Stimulated activated CD4-positive, alpha-beta T cell treated with anti-CD3 and anti-CD28 coated beads, Interleukin-4, amount 100 ng/mL, for 48 hours (primary cell): ENCODE results near the gene GINS1.
"Not testable (repeated sequence)": the region's sequence is repeated elsewhere in the genome, so short reads cannot be mapped to it uniquely, and the experiment has no call there.

Source experiments
- DNase-seq, 2 donors: peaks; one replicate each; pipeline ENCODE4 v3.0.0-alpha.2; 2020; ENCODE audit warnings: low read depth in 2 of 2

Gene GINS1

DNA sequence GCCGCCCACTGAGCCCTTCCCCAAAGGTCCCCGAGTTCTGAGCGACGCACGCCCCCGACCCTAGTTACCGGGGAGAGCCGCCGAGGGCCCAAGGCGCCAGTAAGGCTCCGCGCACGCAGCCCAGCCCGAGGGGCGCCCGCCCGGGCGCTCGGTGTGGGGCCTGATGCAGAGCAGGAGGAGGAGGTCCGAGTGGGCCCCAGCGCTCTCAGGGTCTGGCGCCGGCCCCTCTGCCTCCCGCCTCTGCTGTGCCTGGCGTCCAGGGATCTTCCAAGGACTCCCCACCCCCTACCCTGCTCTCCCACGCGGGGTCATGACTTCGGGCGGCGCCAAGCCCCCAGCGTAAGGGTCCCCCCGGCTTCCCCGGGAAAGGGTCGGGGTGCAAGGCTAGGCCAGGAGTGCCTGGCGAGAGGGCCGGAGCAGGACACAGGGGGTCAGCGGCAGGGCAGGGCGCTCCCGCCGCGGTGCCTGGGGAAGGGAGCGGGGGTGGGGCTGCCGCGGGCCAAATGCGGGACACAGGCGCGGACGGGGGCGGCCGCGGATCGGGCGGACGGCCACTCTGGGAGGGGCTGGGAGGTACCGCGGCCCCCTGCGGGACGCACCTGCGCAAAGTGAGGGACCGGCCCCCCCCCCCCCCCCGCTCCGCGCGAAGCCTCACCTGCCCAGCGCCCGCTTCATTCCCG lies 17.5 kb upstream of the GINS1 start:
- DNase-seq = peak; percentile 22 to 23

DNA sequence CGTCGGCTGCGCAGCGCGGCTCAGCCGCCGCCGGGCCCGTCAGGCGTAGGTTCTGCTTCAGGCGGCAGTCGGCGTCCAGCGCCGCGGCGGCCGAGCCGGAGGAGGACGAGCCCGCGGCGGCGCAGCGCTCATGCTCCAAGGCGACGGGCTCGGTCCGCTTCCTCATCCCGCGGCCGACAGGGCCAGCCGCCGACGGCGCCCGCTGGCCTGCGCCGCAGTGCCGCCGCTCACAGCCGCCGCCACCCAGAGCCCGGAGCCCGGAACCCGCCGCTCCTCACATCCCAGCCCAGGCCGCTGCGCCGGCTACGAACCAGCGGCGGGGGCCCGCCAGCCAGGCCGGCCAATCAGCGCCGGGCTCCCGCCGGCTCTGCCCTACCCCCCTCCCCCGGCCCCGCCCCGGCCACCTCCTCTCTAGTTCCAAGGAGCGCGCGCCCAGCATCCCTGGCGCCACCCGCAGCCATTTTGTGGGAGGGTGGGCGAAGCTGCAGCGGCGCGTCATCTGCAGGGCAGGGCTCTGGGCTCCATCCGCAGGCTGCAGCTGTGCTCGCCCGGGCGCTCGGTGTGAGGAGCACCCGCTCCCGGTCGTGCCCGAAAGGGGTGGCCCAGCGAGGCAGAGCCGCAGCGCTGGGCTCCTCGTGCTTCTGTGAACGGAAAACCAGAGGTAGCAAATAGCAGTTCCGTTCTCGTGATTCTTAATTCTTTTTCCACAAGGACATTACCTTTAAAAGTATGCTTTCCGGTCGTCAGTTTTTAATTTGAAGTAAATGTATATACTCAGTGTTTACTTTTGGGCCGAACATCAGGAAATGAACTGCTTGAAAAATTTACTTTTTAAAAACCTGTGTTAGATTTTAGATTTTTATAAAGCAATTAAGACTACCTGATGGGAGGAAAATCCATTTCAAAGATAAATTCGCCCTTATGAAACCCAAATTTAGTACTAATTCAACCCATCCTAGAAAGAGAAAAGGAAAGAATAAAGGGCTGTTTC lies 16.6 kb upstream of the GINS1 start, which contains the start of gene ABHD12:
Gene ABHD12 (minus strand): TSS at position 298 of the 991 bp plus-strand sequence. CDS start 132 bp downstream, at position 166.
- DNase-seq = peak; percentile 91 to 95

DNA sequence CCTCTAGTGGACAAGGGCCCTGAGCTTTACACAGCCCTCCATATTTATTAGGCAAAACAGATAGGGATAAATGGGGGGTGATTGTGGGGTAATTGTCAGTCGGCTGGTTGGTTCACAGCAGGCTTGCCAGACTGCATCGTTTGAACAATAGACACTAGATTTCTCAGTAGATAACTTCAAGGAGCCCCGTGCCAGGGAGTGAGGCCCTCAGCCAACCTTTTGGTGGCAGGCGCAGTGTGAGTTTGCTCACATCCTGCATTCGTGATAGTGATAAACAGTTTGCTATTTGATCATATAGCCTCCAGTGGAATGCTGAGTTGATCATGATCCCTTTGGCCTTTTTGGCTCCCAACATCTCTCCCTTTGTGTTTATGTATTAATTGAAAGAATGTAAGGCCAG lies 13.2 kb upstream of the GINS1 start:
- no peak for DNase-seq

DNA sequence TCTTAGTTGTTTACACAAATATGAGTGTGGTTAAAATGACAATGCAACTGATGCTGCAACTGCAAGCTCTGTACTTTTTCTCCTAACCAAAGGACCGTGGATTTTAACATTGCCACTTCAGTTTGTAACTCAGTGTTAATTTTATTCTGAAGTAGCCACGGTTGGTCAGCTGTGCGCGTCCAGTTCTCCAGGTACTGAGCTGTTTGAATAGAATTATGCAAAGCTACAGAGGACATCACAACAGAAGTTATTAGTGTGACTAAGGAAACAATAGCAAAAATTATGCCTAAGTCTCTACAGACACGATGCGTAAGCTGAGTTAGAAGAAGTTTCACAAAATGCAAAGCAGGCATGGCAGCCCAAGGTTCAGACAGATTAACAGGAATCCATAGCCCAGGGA lies 12.5 kb upstream of the GINS1 start:
- DNase-seq = no peak

- DNase-seq = no peak
Observed at GRCh38 chr20:25397096-25397495, 10.4 kb upstream of the GINS1 start.

DNA sequence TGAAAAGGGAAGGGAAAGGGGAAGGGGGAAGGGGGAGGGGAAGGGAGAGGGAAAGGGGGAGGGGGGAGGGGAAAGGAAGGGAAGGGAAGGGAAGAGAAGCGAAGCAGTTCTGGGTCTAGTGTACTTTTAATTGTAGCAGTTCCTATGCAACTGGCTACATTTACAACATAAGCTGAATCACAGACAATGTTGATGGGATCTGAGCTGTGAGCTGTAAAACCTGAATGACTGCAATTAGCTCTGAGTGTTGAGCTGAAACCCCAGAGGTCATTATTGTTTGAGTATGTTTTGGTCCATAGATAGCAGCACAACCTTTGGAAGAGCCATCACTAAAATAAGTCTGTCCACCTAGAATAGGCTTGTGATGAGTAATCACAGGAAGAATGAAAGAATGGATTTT lies 9.7 kb upstream of the GINS1 start:
- no peak for DNase-seq

GRCh38 chr20:25398376-25399036 lies 9.0 kb upstream of the GINS1 start:
- DNase-seq = no peak

GRCh38 chr20:25399037-25399430 lies 8.4 kb upstream of the GINS1 start:
- DNase-seq = no peak

GRCh38 chr20:25400291-25400732 lies 7.2 kb upstream of the GINS1 start:
- DNase-seq = not testable (repeated sequence)

DNA sequence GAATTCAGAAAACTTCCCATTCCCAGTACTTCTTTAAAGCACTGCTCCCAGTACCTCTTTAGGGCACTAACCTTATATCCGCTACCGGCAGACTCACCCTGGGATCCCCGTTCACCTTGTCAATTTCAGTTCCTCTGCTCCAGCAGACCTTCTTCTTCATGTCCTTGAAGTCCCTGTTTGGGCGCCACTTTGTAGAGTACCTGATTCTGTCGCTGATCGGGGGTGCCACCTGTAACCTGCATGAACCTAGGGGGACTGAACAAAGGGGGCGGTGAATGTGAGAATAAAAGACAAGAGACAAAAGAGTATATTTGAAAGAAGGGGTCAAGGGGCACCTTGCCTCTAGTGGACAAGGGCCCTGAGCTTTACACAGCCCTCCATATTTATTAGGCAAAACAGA lies 4.9 kb upstream of the GINS1 start:
- DNase-seq = no peak

GRCh38 chr20:25408170-25408547 lies 686 bp downstream of the GINS1 start:
- DNase-seq = no peak

DNA sequence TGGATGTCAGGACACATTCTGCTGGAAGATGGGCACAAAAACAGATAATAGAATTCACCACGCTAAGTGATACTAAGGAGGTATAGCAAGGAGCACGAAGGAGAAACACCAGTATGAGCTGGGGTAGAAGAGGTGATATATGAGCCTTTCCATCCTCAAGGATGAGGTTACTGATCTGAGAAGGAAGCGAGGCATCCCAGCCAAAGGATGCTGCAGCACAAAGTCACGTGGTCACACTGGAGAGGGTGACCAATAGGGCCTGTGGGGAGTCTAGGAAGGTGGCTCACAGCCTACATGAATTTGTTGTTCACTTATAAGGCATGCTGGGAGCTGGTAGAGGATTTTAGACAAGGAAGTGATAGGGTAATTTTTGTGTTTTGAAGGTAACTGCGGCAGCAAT lies 1.4 kb downstream of the GINS1 start:
- no peak for DNase-seq

DNA sequence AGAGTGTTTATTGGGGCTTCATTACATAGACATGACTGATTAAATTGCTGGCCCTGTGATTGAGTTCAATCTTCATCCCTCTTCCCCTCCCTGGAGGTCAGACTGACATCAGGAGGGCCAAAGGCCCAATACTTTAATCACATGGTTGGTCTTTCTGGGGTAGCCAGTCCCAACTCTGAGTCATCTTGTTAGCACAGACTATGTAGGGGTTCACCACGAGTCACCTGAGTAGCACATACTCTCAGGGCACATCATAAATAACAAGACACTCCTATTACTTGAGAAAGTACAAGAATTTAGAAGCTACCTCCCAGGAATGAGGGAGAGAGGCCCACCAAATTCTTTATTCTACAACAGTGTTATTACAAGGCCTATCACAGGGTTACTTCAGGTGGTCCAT lies 11.3 kb downstream of the GINS1 start:
- no peak for DNase-seq

DNA sequence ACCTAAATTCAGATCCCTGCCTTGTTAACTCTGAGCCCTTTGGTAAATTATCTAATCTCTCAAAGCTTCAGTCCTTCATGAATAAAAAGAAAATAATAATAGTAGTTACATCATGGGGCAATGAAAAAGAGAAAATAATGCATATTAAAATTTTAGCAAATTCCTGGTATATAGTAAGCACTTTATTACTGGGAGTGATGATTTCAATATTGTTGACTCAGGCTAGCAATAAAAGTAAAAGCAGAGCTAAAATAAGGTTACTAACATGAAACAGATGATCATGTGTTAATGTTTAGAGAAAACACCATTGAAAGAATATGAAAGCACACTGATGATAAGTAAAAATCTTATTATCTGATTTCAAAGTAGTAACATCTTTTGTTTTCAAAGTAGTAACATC lies 13.6 kb downstream of the GINS1 start:
- DNase-seq = no peak

- DNase-seq = no peak
Observed at GRCh38 chr20:25422032-25422431, 14.6 kb downstream of the GINS1 start.

DNA sequence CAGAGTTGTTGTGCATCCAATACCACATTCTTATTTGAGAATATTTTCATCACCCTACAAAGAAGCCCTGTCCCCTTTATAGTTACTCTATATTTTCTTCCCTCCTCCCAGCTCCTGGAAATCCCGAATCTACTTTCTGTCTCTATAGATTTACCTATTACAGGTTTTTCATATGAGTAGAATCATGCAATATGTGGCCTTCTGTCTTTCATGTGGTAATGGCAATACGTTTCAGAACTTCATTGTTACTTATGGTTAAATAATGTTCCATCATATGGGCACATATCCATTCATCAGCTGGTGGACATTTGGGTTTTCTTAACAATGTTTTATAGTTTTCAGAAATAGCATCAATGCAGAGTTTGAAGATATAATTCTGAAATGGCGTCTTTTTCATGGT lies 17.1 kb downstream of the GINS1 start:
- DNase-seq = no peak

DNA sequence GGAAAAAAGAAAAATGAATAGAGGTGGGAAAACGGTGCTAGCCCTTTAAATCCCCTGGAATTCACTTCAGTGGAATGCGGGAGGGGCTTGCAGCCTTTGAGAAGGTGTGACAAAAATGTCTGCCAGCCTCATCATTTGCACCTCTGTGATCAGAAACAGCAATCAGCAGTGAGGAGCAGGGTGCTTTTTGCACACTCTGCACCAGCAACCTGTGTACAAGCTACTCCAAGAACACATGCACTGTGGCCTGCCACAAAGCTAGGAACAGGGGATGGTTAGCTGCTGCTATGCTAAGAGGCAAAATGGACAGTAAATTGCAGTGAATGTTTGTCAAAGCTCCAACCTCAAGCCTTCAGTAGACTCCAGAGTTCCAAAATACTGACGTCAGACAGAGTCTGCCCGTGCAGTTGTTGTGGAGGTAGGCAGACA lies 29.7 kb downstream of the GINS1 start:
- DNase-seq = no peak

- DNase-seq = no peak
Observed at GRCh38 chr20:25439328-25439727, 31.9 kb downstream of the GINS1 start.

GRCh38 chr20:25444556-25444955 lies 37.1 kb downstream of the GINS1 start:
- no peak for DNase-seq

DNA sequence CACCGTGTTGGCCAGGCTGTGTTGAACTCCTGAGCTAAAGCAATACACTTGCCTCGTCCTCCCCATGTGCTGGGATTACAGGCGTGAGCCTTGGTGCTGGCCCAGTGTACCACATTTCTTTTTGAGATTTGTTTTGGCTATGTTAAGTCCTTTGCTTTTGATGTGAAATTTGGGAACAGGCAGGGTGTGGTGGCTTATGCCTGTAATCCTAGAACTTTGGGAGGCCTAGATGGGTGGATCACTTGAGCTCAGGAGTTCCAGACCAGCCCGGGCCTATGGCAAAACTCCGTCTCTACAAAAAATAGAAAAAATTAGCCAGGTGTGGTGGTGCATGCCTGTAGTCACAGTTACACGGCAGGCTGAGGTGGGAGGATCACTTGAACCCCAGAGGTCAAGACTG lies 40.2 kb downstream of the GINS1 start:
- DNase-seq = no peak

GRCh38 chr20:25452333-25452732 lies 44.9 kb downstream of the GINS1 start:
- DNase-seq = no peak
